ENCODE data around the gene CKLF.

DNA sequence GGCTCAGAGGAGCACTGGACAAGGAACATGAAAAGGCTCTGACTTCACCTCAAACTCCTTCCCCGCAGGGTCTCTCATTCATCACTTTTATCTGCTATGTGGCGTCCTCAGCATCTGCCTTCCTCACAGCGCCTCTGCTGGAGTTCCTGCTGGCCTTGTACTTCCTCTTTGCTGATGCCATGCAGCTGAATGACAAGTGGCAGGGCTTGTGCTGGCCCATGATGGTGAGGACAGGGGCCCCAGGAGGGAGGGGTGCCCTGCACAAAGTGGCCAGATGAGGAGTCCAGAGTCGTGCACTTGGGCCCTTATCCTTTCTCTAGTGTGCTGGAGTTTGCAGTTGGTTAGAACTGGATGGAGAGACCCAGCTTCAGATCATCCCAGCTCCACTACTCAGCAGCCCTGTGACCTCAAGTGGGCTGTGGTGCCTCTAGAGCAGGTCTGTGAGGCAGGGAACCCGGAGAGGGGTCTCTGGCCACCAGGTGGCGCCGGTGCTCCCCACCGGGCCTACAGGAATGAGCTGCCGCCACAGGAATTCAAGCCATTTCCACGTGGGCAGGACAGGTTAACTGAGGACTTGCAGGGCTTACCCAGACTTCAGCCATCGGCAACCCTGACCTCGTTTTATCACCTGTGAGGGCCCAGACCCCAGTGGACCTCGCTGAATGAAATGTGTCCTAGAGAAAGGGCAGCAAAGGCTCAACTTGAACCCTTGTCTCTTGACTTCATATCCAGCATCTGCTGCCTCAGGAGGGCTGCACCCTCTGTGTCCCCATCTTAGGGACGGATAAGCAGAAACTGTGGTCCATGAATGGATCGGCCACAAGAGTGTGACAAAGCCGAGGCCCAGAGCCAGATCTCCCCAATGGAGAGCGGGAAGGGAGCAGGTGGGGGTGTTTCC, 56.1 kb downstream of the CKLF start:
- TF ChIP-seq, protein P1, sequence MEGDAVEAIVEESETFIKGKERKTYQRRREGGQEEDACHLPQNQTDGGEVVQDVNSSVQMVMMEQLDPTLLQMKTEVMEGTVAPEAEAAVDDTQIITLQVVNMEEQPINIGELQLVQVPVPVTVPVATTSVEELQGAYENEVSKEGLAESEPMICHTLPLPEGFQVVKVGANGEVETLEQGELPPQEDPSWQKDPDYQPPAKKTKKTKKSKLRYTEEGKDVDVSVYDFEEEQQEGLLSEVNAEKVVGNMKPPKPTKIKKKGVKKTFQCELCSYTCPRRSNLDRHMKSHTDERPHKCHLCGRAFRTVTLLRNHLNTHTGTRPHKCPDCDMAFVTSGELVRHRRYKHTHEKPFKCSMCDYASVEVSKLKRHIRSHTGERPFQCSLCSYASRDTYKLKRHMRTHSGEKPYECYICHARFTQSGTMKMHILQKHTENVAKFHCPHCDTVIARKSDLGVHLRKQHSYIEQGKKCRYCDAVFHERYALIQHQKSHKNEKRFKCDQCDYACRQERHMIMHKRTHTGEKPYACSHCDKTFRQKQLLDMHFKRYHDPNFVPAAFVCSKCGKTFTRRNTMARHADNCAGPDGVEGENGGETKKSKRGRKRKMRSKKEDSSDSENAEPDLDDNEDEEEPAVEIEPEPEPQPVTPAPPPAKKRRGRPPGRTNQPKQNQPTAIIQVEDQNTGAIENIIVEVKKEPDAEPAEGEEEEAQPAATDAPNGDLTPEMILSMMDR (IDR thresholded peaks at IDR 0.05), result peak in 1 of 3 donors; percentile 35
- no peak for TF ChIP-seq POLR2A (IDR thresholded peaks at IDR 0.05)

All from lower leg skin (tissue), 3 donors.